HUES48 (cell line): Measurements from ENCODE around the gene MSH5.

ENCODE experiments used
- H3K27ac ChIP-seq: one replicate; pipeline ENCODE4 v1.7.0; 2013; ENCODE audit warnings: low read depth, low read length, inconsistent platforms
- H3K27me3 ChIP-seq: 2 replicates; pipeline ENCODE4 v1.6.1; 2013; ENCODE audit warnings: mild to moderate bottlenecking, low read length; ENCODE audit not compliant: control insufficient read depth, insufficient read depth
- H3K36me3 ChIP-seq: 2 replicates; pipeline ENCODE4 v1.6.1; 2013; ENCODE audit warnings: low read length; ENCODE audit not compliant: control insufficient read depth, insufficient read depth
- H3K4me1 ChIP-seq: 2 replicates; pipeline ENCODE4 v1.6.1; 2013; ENCODE audit warnings: mild to moderate bottlenecking, low read length; ENCODE audit not compliant: control insufficient read depth, insufficient read depth
- H3K4me3 ChIP-seq: 2 replicates; pipeline ENCODE4 v1.5.1; 2013; ENCODE audit warnings: mild to moderate bottlenecking, low read depth, low read length
- H3K9ac ChIP-seq: 2 replicates; pipeline ENCODE4 v1.6.1; 2013; ENCODE audit warnings: mild to moderate bottlenecking, low read depth, low read length, moderate library complexity
- H3K9me3 ChIP-seq: 2 replicates; pipeline ENCODE4 v1.6.1; 2013; ENCODE audit warnings: low read length; ENCODE audit not compliant: control insufficient read depth, insufficient read depth

The MSH5 gene

DNA sequence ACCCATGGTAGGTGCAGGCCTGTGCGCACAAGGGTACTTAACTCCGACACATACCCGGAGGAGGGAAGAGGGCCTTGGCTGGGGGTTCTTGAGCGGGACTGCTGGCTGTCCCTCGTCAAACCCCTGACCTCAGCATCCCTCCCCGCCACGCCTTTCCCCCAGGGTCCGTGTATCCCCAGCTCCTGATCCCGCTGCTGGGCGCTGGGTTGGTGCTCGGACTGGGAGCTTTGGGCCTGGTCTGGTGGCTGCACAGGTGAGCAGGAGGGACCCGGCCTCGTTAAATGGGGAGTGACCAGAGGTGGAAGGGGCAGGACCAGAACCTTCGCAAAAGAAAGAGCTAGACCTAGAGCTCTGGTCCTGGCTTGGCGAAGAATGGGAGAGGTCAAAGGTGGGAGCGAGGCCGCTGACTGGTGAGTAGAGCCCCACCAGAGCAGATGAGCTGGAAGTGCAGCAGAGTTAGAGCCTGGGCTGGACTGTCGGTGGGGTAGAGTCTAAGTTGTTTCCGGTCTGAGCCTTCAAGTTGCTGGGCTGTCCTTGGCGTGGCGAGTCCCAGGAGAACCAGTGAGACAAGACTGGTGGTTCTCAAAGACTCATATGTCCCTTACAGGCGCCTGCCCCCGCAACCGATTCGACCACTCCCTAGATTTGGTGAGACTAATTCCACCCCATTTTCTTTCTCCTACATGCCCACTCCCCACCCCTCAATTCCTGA, 15.7 kb upstream of the MSH5 start:
- H3K4me3 ChIP-seq: no peak overlapping the region
- H3K27me3 ChIP-seq: no peaks in the 10 kb centered on the region
- H3K9me3 ChIP-seq: no peaks in the 10 kb centered on the region
- 0 out of 2 replicates have a peak, but pooled peaks cover 3% of the 10 kb centered on the region for H3K4me1 ChIP-seq
- peaks cover 20% of the 10 kb centered on the region for H3K36me3 ChIP-seq
- no peak overlapping the region for H3K27ac ChIP-seq
- no peak overlapping the region for H3K9ac ChIP-seq

DNA sequence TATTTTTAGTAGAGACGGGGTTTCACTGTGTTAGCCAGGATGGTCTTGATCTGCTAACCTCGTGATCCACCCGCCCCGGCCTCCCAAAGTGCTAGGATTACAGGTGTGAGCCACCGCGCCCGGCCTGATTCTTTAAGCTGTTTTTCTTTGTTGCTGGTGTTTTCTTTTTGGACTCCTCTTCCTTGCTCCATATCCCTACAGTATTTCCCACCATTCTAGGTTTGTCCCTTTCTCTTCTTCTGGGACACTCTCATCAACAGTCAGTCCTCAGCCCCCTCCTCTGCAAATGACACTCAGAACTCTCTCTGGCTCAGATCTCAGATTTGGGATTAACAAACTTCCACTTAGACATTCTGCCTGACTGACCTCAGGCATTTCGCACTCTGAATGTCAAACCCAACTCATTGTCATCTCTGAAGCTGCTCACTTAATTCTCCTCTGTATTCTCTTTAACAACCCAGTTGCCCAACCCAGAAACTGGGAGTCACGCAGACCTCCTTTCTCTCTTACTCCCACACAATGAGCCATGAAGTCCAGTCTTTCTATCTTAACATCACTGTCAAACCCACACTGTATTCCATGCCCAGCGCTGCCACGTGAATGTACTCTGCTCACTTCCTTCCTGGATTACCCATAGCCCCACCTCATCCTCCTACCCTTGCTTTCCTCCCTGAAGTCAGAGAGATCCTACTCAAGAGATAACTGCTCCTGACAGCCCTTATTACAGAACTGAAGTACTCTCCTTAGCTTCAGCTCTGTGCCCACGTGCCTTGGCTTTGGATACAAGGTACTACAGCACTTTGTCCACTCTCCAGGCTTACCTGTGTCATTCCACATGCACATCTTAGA, 14.1 kb upstream of the MSH5 start:
- Histone ChIP-seq H3K27me3 (no peaks in the 10 kb centered on the region), H3K4me1 (peaks cover 8% of the 10 kb centered on the region), H3K36me3 (peaks cover 22% of the 10 kb centered on the region), H3K4me3 (no peak overlapping the region), H3K9me3 (no peaks in the 10 kb centered on the region), H3K27ac (no peak overlapping the region), H3K9ac (no peak overlapping the region)

DNA sequence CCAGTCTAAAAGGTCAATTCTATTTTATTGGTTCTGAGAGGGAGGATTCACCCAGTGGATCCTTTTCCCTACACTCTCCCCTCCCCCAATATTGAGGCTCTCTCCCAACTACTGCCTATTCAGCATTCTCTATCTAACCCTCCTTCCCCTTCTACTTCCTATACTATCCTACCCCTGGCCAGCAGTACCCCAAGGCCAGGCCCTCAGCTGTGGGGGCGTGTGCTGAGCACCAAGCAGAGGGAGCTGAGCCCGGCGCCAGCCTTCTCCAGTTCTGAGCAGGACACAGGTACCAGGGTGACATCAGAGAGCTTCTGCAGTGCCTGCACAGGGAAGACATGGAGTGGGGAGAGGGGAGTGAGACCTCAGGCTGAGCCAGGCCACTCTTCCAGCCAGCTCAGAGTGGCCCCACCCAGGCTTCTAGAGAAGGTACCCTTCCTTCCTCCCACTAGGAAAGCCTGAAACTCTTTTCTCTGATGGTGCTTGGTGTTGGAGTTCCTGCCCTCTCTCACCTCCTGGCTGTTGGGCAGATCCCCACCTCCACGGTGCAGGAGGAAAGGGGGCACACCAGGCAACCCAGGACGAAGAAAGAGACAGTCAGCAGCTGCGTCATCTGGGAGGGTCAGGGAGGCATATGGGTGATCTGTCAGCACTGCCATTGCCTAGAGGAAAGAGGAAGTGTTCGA, 12.6 kb upstream of the MSH5 start:
- H3K4me1 ChIP-seq: peaks cover 8% of the 10 kb centered on the region
- no peaks in the 10 kb centered on the region for H3K9me3 ChIP-seq
- no peak overlapping the region for H3K27ac ChIP-seq
- H3K9ac ChIP-seq: no peak overlapping the region
- H3K4me3 ChIP-seq: no peak overlapping the region
- H3K27me3 ChIP-seq: no peaks in the 10 kb centered on the region
- H3K36me3 ChIP-seq: peaks cover 35% of the 10 kb centered on the region

DNA sequence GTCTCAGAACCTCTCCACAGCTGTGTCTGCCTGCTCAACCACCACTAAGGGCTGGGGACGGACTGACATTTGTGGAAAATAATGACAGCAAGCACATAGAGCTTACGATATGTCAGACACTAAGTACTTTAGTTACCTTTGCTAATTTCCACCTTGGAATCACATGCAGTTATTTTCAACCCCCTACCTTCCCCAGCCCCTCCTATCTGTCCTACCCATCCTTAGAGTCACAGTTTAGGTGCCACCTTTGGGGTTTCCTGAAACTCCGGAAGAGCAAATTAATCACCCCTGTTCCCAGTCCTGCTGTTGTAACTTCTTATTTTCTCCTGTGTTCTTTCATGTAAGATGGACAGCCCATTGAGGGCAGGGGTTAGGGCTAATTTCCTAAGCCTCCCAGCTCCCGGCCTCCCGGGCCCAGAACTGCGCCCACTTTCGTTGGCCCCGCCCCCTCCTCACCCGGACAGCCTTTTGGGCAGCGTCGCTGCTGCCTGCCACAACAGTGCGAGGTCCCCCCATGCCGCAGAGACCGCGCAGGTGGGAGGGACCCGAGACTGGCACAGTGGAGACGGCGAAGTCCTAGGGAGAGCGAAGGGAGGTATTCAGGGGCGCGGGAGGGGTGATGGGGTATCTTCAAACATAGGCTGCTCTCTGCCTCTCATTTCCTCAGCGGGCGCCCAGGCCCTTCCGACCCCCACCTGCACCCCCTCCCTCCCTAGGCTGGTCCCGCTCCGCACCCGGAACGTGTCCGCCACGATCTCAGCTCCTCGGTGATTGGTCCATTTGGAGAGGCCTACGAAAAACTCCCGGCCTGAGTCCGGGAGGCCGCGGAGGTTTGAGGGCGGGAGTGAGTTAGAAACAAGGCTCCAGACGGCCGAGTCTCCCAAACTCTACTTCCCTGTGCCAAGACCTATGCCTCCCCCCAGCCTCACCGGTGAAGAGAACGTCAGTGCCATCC, 11.8 kb upstream of the MSH5 start:
- Histone ChIP-seq H3K4me3 (no peak overlapping the region), H3K27ac (no peak overlapping the region)

DNA sequence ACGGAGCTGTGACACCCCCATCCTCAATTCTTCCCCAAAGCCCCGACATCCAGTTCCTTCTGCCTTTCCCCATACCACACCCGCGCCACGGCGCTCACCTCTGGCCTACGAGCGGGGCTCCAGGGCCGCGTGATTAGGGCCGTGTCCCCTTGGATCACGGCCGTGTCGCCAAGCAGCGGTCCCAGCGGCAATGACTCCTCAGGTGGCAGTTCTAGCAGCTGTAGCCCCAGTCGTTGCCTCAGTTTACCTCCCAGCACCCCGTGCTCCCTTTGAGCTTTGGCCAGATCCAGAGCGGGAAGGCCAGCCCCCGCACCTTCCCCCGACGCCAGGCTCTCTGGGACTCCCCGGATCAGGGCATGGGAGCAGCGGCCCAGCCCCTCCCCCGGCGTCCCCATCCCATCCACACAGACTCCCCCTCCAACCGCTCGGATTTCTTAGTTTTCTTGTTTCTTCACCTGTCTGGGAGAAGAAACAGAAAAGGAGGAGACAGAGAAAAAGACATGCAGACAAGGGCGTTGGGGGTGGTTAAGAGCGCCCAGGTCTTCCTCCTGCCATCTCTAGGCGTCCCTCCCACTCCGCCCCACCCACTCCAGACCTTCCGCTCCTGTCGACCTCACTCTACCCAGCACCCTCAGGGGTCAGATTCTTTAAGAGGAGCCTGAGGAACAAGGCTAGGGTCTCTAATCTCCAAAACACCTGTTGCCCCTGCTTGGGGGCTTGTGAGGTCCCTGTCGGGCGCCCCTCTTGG, 10.9 kb upstream of the MSH5 start, which contains the start of gene DDAH2:
TSS of gene DDAH2 (minus strand) at position 533 of the 748 bp plus-strand sequence. CDS start at position 395, 138 bp downstream.
- peak within 1 kb of the TSS; percentile 97 for H3K27ac ChIP-seq
- peaks cover 8% of the 10 kb centered on the region for H3K4me1 ChIP-seq
- H3K9ac ChIP-seq: peak within 1 kb of the TSS; percentile 67
- H3K4me3 ChIP-seq: peak within 1 kb of the TSS; percentile 96
- no peaks in the 10 kb centered on the region for H3K9me3 ChIP-seq
- no peaks in the 10 kb centered on the region for H3K27me3 ChIP-seq
- peaks cover 51% of the 10 kb centered on the region for H3K36me3 ChIP-seq

More for the DNA sequence above, 11.8 kb upstream of the MSH5 start:
- no peaks in the 10 kb centered on the region for H3K9me3 ChIP-seq
- H3K36me3 ChIP-seq: peaks cover 41% of the 10 kb centered on the region
- H3K4me1 ChIP-seq: peaks cover 8% of the 10 kb centered on the region
- no peak overlapping the region for H3K9ac ChIP-seq
- no peaks in the 10 kb centered on the region for H3K27me3 ChIP-seq

DNA sequence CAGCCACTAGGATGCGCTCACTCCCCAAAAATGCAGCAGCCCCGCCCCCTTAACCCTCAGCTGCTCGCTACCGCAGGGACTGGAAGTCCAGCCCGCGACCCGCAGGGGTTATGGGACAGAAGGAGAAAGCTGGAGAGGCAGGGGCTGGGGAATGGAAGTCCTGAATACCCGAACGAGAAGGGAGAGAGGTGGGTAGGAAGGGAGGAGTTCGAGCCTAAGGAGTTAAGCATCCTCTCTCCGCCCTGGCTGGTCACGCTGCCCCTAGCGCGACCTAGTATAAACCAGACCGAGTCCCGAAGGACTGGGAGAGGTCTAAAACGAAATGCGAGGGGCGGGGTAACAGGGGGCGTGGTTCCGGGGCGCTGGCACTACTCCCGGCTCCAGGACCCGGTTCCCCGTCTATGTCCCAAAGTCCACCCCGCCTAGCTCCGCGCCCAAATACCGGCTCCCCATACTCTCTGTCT, 10.3 kb upstream of the MSH5 start:
- Histone ChIP-seq H3K4me3 (peak overlapping the region; percentile 96), H3K36me3 (peaks cover 55% of the 10 kb centered on the region), H3K27me3 (no peaks in the 10 kb centered on the region), H3K9ac (peak overlapping the region; percentile 67), H3K9me3 (no peaks in the 10 kb centered on the region), H3K27ac (peak overlapping the region; percentile 97), H3K4me1 (peaks cover 13% of the 10 kb centered on the region)

DNA sequence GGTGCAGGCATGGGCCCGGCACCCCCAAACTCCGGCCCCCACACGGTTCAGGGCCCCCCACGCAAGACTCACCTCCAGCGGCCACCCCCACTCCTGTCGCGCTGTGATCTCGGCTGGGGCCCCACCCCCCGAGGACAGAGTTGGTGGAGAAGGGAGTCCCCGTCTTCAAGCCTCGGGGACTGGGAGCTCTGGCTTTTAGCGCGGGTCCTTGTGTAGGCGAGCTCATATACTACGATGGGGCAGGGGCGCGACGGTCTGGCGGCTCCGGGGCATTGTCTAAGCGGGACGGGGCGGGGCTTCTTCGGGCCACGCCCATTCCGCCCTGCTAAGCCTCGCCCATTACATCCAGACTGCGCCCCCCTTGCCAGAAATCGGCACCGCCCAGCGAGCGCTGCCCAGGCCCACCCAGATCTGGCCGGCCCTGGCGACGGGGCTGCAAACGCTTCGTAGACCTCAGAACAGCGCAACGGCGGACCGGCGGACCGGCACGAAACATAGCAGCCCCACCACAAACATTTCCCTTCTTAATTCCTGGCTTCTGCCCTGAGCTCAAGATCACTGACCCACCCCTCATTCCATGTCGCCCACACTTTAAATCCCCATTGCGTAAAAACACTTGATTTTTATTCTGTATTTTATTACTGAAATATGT, 9.7 kb upstream of the MSH5 start:
- Histone ChIP-seq H3K4me3 (peak overlapping the region; percentile 96), H3K4me1 (peaks cover 14% of the 10 kb centered on the region), H3K9ac (peak overlapping the region; percentile 67), H3K27me3 (no peaks in the 10 kb centered on the region), H3K27ac (peak overlapping the region; percentile 97), H3K36me3 (peaks cover 55% of the 10 kb centered on the region), H3K9me3 (no peaks in the 10 kb centered on the region)

DNA sequence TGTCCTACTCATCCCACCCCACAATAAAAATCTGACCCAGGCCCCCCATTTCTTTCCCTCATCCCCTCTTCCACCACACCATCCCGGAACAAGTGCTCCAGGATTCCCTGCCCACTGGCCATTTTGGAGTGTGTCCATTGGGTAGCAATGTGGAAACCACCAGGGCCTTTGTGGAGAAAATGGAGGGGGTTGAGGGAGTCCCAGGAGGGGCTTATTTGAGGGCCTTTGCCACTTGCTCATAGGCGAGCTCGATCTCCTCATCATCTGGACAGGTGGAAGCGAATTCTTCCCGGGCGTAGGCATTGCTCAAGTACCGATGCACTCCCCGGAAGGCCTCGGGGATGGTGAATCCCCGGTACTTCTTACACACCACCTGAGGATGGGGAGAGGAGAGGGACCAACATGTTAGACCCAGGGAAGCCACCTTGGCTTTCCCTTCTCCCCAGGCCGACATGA, 9.1 kb upstream of the MSH5 start:
- Histone ChIP-seq H3K4me1 (peaks cover 14% of the 10 kb centered on the region), H3K27ac (peak overlapping the region; percentile 97), H3K9me3 (no peaks in the 10 kb centered on the region), H3K9ac (no peak overlapping the region), H3K4me3 (peak overlapping the region; percentile 96; the same call in 1 of the 2 replicates), H3K27me3 (no peaks in the 10 kb centered on the region), H3K36me3 (peaks cover 55% of the 10 kb centered on the region)

DNA sequence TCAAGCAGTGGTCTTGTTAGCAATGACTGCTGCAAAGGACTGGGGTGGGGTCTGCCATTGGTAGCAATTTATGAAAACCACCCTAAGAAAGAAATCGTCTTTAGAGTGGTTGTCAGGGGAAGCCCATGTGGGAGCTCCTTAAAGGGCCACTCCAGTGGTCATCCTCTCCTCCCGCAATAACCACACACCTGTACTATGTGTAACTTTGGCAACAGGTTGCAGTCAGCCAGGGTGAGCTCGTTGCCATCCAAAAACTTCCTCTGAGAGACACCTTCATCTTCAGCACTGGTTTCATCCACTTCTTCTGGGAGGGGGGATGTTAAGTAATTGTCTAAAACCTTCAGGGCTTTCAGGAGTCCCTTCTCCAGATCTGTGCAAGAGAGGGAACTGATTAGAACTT, 7.8 kb upstream of the MSH5 start:
- H3K9me3 ChIP-seq: no peaks in the 10 kb centered on the region
- H3K4me3 ChIP-seq: no peak overlapping the region
- H3K9ac ChIP-seq: no peak overlapping the region
- no peaks in the 10 kb centered on the region for H3K27me3 ChIP-seq
- H3K4me1 ChIP-seq: peaks cover 20% of the 10 kb centered on the region
- peaks cover 43% of the 10 kb centered on the region for H3K36me3 ChIP-seq
- H3K27ac ChIP-seq: no peak overlapping the region
